Raji (cell line): ENCODE measurements around the gene LMAN1.

Experiments
- POLR2A ChIP-seq: IDR thresholded peaks from 2 replicates; pipeline ENCODE4 v1.6.1; 2011; ENCODE audit warnings: low read depth, low read length, control low read depth; ENCODE audit not compliant: insufficient read depth

Gene LMAN1

GRCh38 chr18:59379772-59380522, 20.9 kb upstream of the LMAN1 start:
- TF ChIP-seq POLR2A = no peak

GRCh38 chr18:59377613-59378337, 18.7 kb upstream of the LMAN1 start:
- no peak for TF ChIP-seq POLR2A

GRCh38 chr18:59376351-59376935, 17.4 kb upstream of the LMAN1 start:
- TF ChIP-seq POLR2A = no peak

- no peak for TF ChIP-seq POLR2A
Measured at GRCh38 chr18:59374128-59374527, 15.1 kb upstream of the LMAN1 start.

DNA sequence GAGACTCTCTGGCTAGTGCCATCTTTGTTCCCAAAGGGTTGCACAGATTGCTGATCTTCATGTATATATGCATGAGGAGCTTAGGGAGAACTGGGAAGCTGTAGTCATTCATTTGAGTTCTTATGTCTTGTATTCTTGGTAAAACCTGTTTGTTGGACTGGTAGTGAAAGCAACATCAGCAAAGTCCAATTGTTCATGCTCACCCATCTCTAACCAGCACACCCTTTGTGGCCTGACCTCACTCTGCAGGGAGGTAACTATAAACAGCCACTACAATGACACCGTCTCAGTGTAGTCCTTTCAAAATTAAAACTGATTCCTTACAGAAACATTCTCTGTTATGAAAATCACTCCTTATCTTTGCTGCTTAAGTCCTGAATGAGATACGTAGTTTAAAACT, 13.9 kb upstream of the LMAN1 start:
- TF ChIP-seq POLR2A = no peak

GRCh38 chr18:59360381-59360780, 1.3 kb upstream of the LMAN1 start:
- no peak for TF ChIP-seq POLR2A

GRCh38 chr18:59359576-59359952, 499 bp upstream of the LMAN1 start:
- no peak for TF ChIP-seq POLR2A

DNA sequence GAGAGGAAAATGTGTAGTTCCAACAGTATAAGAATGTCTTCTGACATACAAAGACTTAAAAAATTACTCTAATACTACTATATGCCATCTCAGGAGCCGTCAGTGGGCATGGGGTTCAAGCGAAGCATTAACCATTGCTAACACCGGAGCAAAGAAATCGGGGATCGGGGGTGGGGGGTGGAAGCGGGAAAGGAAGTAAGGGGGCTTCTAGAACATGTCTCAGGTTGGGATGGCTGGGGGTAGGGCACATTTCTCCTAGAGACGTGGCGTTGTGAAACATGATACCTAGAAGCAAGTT, 702 bp downstream of the LMAN1 start:
- TF ChIP-seq POLR2A = no peak

GRCh38 chr18:59357928-59358327, 1.1 kb downstream of the LMAN1 start:
- TF ChIP-seq POLR2A = no peak

DNA sequence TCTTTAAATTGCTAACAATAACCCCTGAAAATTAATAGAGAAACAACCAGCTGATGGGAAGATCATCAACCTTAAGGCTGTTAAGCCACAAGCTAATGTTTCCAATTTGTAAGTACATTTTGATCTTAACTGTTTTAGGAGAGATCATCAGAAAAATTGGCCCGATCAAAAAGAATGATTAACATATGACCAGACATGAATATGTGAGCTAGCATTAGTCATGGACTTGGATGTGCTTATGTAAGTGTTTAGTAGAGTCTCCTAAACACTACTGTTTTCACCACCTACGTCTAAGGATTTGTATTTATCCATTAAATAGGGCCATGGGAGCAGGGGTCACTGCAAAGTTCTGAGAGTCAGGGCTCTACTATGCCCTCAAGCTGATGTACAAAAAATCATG, 4.3 kb downstream of the LMAN1 start:
- TF ChIP-seq POLR2A = no peak

DNA sequence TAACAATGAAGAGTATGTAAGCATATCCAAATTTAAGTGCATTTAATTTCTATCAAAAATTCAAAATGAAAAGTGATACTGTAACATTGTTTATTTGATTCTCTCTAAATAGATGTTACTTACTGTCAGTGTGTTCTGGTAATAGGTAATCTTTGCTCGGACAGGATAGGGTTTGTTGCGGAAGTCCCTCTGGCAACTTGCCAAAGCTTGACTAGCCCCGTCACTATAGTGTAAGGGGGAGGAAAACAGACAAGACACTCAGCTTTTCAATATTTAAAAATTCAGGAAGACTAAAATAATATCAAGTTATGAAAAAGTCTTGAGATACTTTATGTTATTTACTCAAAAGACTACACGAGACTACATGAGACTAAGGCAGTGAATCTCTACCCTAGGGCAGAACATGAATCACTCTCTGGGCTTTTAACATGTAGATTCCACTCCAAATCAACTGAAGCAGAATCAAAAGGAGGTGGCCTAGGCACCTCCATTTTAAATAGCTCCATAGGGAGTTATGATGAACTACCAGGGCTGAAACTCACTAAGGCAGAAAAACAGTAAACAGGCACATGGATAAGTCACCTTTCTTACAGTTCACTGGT, 5.9 kb downstream of the LMAN1 start:
- no peak for TF ChIP-seq POLR2A

- no peak for TF ChIP-seq POLR2A
Measured at GRCh38 chr18:59352250-59352855, 6.7 kb downstream of the LMAN1 start.

GRCh38 chr18:59345556-59345955, 13.5 kb downstream of the LMAN1 start:
- TF ChIP-seq POLR2A = no peak

DNA sequence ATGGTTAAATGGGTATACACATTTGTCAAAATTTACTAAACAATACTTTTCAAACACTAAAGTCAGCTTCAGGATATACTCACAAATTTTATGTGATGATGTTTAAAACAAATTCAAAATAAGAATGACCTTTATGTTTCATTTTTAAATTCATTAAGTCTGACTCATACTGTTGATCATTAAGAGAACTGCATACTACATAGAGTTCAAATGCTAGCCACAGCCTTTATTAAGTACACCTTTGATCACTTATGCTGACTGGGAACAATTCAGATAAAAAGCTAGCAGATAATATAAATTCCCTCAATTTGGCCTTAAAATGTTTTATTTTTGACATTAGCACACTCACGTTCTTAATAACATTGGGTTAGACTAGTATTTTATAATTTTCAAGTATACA, 14.1 kb downstream of the LMAN1 start:
- TF ChIP-seq POLR2A = no peak

- TF ChIP-seq POLR2A = no peak
Measured at GRCh38 chr18:59343926-59344325, 15.1 kb downstream of the LMAN1 start.

- TF ChIP-seq POLR2A = no peak
Measured at GRCh38 chr18:59340817-59341216, 18.2 kb downstream of the LMAN1 start.
